ENCODE data around the gene RAPGEF4.

DNA sequence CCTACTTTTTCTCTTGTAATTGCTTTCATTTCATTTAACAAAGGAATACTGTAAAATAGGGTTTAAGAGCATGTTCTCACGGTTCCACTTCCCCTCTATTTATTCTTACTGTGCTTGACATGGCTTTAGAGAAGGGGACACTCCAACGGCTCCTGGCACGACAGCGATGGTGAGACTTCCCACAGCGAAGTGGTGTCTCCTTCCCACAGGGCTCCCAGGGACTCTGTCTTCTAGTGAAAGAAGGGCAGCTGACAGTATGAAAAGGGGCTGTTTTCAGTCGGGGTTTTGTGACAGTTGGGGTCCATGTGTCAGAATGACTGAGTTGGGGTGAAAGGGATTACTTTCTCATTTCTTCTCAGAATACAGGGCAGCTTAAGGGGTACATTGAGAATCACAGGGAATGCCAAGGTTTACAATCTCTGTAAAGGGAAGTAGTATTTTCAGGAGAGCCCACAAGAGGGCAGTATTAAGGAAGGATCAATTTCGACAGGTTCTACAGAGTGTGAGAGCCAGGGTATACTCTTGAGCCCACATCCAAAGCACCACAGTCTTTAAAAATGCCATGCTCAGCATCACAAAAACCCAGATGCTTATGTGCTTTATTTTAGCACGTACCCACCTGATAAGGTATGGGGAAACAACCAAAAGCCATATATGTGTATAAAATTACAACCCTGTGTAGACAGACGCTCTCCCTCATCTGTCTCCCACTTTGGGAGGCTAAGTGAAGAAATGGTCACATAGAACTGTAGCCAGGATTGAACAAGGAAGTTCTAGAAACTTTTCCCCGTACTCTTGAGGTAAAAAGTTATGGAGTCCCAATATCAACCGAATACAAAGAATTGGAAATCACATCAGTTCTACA is 31.3 kb upstream of the RAPGEF4 start:
- TF ChIP-seq, protein P1, sequence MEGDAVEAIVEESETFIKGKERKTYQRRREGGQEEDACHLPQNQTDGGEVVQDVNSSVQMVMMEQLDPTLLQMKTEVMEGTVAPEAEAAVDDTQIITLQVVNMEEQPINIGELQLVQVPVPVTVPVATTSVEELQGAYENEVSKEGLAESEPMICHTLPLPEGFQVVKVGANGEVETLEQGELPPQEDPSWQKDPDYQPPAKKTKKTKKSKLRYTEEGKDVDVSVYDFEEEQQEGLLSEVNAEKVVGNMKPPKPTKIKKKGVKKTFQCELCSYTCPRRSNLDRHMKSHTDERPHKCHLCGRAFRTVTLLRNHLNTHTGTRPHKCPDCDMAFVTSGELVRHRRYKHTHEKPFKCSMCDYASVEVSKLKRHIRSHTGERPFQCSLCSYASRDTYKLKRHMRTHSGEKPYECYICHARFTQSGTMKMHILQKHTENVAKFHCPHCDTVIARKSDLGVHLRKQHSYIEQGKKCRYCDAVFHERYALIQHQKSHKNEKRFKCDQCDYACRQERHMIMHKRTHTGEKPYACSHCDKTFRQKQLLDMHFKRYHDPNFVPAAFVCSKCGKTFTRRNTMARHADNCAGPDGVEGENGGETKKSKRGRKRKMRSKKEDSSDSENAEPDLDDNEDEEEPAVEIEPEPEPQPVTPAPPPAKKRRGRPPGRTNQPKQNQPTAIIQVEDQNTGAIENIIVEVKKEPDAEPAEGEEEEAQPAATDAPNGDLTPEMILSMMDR (IDR thresholded peaks at IDR 0.05) = peak; percentile 38 to 67 (median 48)
- TF ChIP-seq POLR2A (IDR thresholded peaks at IDR 0.05) = no peak
